Pancreas (tissue), 10 donors: ENCODE measurements around the gene RERE. TPM values are rescaled to one million over a fixed set of nuclear protein-coding genes. Genes with fewer than 3 reads are reported as not detected.
"Not testable (repeated sequence)": the region's sequence is repeated elsewhere in the genome, so short reads cannot be mapped to it uniquely, and the experiment has no call there.

Experiments used
- ATAC-seq, 4 donors: fragments of 200-7000 bp; cut with Tn5 transposase; one replicate each; pipeline versions ENCODE4 v1.8.0 to v1.9.1; 2020; ENCODE audit warnings: mild to moderate bottlenecking in 4 of 4, moderate library complexity in 4 of 4
- DNase-seq, 6 donors: peaks; one replicate each; pipeline ENCODE4 v3.0.0-alpha.2; 2020
- FAIRE-seq: peaks from 2 replicates; lab custom pipeline; 2012; peaks lifted over from hg19 to GRCh38; lab: Jason Lieb, UNC
- H3K27ac ChIP-seq, 4 donors: fragments of 200-600 bp; sonication (generic); 1 replicate in 3 of 4; 2 replicates in 1 of 4; pipeline versions ENCODE4 v1.5.0 to v1.8.0; 2020
- H3K27me3 ChIP-seq, 4 donors: fragments of 200-600 bp; one replicate each; pipeline ENCODE4 v1.8.0; 2021
- H3K36me3 ChIP-seq, 3 donors: fragments of 200-600 bp; sonication (generic) in 1 of 3; one replicate each; pipeline versions ENCODE4 v1.5.0 to v1.8.0; 2020 to 2021
- H3K4me1 ChIP-seq, 3 donors: fragments of 200-600 bp; one replicate each; pipeline ENCODE4 v1.8.0; 2021
- H3K4me3 ChIP-seq, 4 donors: fragments of 200-600 bp; sonication (generic) in 2 of 4; one replicate each; pipeline versions ENCODE4 v1.5.0 to v1.8.0; 2020 to 2021
- H3K9me3 ChIP-seq, 4 donors: fragments of 200-600 bp; one replicate each; pipeline ENCODE4 v1.8.0; 2021
- WGBS, 2 donors: extraction: QIAGEN DNeasy Blood & Tissue Kit; methylation state at CpG; one replicate each; pipeline ENCODE4 v1.1.7; 2013; 5-methylcytosine and 5-hydroxymethylcytosine counted together
- intact Hi-C, 3 donors: fragments of 100-400 bp; cut with DNase I; formaldehyde crosslinking; loops; one replicate each; pipeline versions ENCODE4 v1.11.1 to v1.14.2; 2022
- polyA plus RNA-seq, 2 donors: library from polyadenylated mRNA; stranded (reverse); fragments of 200-250 nt; gene quantifications; one replicate each; pipeline ENCODE4 v1.2.3, GENCODE V29; 2013
- total RNA-seq, 6 donors: library from RNA; stranded (reverse); fragmentation: NEBNext Ultra II Directional in 4 of 6; extraction: Animal tissue kit (Norgen Biotek cat#: 25700) in 4 of 6; gene quantifications; one replicate each; pipeline versions ENCODE4 v1.2.1 to v1.2.4, GENCODE V29; 2021 to 2023
- TF ChIP-seq, protein P1 (sequence below), 4 donors: fragments of 200-600 bp; sonication (generic) in 3 of 4; IDR thresholded peaks; one replicate each; pipeline versions ENCODE4 v1.5.0 to v1.8.0; 2021; ENCODE audit warnings: antibody characterized with exemption in 4 of 4
- donor health status: healthy with polysubstance abuse.
- donor health status: DM: no; HTN: no; CAD: no; lungs with moderate emphysema.
- donor health status: DM: no; HTN: no; CAD: no.
- donor health status: control.
- donor health status: control.
- donor health status: Bipolar disorder and iron deficiency.
- donor health status: DM: yes; HTN: yes; CAD: no.
- donor health status: DM: no; HTN: no; CAD: no.
- donor health status: DM: no; HTN: no; CAD: no.
- donor health status: DM: yes; HTN: yes; CAD: no.

Gene RERE
- total and polyA plus RNA-seq, 8 donors, result 27.0 to 76.7 (median 50.7) TPM

DNA sequence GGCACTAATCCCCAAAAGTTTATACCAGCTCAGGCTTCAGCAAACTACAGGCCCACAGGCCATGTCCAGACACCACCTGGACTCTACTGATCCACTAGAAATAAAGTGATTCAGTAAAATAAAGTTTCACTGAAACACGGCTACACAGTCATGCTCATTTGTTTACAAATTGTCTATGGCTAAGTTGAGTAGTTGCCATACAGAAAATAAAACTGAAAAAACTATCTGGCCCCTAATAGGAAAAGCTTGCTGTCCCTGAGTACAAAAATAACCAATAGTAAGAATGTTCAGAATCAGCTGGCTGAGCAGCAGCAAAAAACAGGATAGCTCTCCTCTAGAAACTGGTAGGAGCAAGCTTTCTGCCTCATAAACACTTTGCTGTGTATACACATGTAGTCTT lies 221.5 kb downstream of the RERE start:
- no peak for DNase-seq

DNA sequence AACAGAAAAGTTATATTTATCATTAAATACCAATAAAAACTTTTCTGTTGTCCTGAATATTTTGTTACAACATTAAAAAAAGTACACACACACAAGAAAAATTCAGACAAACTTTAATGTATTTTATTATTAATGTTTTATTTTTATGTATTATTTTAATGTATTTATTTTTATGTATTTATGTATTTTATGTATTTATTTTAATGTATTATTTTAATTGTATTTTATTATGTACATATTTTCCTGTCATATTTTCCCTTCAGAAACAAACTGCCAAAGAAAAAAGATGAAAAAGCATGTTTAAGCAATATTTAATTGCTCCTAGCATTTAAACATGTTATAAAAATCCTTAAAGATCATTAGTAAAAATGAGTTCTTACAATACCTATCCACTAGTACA lies 222.1 kb downstream of the RERE start:
- Histone ChIP-seq H3K4me3 (no peak overlapping the region), H3K4me1 (peaks cover 0 to 38% (median 17%) of the 10 kb centered on the region in 3 donors), H3K9me3 (no peaks in the 10 kb centered on the region), H3K27me3 (no peaks in the 10 kb centered on the region), H3K27ac (no peak overlapping the region), H3K36me3 (no peaks in the 10 kb centered on the region)
- TF ChIP-seq, protein P1, sequence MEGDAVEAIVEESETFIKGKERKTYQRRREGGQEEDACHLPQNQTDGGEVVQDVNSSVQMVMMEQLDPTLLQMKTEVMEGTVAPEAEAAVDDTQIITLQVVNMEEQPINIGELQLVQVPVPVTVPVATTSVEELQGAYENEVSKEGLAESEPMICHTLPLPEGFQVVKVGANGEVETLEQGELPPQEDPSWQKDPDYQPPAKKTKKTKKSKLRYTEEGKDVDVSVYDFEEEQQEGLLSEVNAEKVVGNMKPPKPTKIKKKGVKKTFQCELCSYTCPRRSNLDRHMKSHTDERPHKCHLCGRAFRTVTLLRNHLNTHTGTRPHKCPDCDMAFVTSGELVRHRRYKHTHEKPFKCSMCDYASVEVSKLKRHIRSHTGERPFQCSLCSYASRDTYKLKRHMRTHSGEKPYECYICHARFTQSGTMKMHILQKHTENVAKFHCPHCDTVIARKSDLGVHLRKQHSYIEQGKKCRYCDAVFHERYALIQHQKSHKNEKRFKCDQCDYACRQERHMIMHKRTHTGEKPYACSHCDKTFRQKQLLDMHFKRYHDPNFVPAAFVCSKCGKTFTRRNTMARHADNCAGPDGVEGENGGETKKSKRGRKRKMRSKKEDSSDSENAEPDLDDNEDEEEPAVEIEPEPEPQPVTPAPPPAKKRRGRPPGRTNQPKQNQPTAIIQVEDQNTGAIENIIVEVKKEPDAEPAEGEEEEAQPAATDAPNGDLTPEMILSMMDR (IDR thresholded peaks at IDR 0.05), result no peak
- FAIRE-seq (peak; percentile 81), DNase-seq (no peak), ATAC-seq (no peak)
- intact Hi-C loops, result no loop called here

More for the DNA sequence above, 221.5 kb downstream of the RERE start:
- WGBS, 2 donors, result 18 to 36% methylated on average over 1 of the region's 1 CpG
- TF ChIP-seq, protein P1 (IDR thresholded peaks at IDR 0.05), result no peak
- H3K4me3 ChIP-seq, result no peak overlapping the region
- H3K27ac ChIP-seq, result no peak overlapping the region
- H3K36me3 ChIP-seq, result no peaks in the 10 kb centered on the region
- peaks cover 0 to 35% (median 17%) of the 10 kb centered on the region in 3 donors for H3K4me1 ChIP-seq
- FAIRE-seq (no peak), ATAC-seq (no peak)
- no peaks in the 10 kb centered on the region for H3K9me3 ChIP-seq
- no peaks in the 10 kb centered on the region for H3K27me3 ChIP-seq
- intact Hi-C loops, result no loop called here

DNA sequence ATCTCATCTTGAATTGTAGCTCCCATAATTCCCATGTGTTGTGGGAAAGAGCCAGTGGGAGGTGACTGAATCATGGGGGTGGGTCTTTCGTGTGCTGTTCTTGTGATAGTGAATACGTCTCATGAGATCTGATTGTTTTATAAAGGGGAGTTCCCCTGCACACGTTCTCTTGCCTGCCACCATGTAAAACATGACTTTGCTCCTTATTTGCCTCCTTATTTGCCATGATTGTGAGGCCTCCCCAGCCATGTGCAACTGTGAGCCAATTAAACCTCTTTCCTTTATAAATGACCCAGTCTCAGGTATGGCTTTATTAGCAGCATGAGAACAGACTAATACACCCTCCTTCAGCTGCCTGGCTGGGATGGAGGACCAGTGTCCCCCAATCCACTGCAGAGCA lies 224.1 kb downstream of the RERE start:
- H3K4me3 ChIP-seq, intact Hi-C loops, H3K9me3 ChIP-seq, H3K27ac ChIP-seq, ATAC-seq, H3K36me3 ChIP-seq, H3K27me3 ChIP-seq, FAIRE-seq, DNase-seq: not testable (repeated sequence)
- H3K4me1 ChIP-seq, result peaks cover 0 to 29% (median 17%) of the 10 kb centered on the region in 3 donors
- 93 to 94% methylated on average over 3 of the region's 3 CpGs for WGBS, 2 donors

DNA sequence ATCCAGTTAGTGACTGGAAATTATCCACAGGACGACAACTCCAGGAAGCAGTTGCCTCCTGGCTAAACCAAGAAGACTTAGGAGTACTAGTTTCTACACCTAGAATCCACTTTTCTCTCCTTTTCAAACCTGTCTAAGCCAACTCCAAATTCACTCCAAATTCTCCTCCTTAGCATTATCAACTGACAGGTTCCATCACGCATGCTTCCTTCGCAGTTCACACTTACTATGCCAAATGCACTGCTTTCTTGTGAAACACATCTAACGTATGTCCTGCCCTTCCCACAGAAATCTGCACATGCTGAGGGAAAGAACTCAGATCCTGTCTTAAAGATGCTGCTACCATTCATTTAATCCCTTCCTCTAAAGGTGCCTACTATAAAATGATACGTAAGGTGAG lies 225.9 kb downstream of the RERE start:
- DNase-seq (no peak), FAIRE-seq (no peak), ATAC-seq (no peak)
- H3K36me3 ChIP-seq, result no peaks in the 10 kb centered on the region
- no peak overlapping the region for H3K27ac ChIP-seq
- no peaks in the 10 kb centered on the region for H3K9me3 ChIP-seq
- 94 to 97% methylated on average over 5 of the region's 5 CpGs for WGBS, 2 donors
- no peaks in the 10 kb centered on the region for H3K27me3 ChIP-seq
- H3K4me1 ChIP-seq, result peaks cover 0 to 19% (median 8%) of the 10 kb centered on the region in 3 donors
- intact Hi-C loops, result no loop called here
- H3K4me3 ChIP-seq, result no peak overlapping the region
- TF ChIP-seq, protein P1 (IDR thresholded peaks at IDR 0.05), result no peak

DNA sequence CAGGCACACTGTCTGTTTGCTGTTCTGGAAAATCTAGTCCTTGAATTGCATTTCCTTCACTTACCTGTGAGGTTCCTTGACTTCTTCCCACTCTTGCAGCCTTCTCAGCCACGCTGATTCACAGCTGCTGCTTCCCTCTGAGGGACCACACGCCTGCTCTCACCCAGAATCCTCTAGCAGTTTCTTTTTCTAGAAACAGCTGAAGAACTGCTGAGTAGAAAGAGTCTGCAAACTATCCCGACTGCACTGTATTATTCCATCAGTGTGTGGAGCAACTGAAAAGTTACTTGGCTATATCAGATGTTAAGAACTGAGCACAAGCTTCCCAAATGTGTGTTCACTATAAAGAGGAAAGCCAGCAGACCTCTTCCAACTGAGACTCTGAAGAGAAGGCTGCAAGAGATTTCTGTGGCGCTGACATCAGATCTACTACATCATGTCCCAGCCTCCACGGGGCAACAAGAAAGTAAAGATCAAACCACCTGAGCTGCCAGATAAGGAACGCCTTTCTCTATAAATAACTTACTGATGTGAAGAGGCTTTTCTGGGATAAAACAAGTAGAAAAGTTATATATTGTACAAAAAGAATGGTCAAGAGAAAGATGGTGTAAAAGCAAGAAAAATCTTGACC lies 226.6 kb downstream of the RERE start:
- peaks cover 0 to 14% (median 5%) of the 10 kb centered on the region in 3 donors for H3K4me1 ChIP-seq
- H3K9me3 ChIP-seq, result no peaks in the 10 kb centered on the region
- DNase-seq (no peak), FAIRE-seq (no peak), ATAC-seq (peak in 3 of 4 donors; percentile 36 to 76 (median 57))
- WGBS, 2 donors, result 47 to 52% methylated on average over 6 of the region's 6 CpGs
- no peak overlapping the region for H3K27ac ChIP-seq
- intact Hi-C loops, result no loop called here
- H3K27me3 ChIP-seq, result no peaks in the 10 kb centered on the region
- TF ChIP-seq, protein P1 (IDR thresholded peaks at IDR 0.05), result no peak
- H3K36me3 ChIP-seq, result no peaks in the 10 kb centered on the region
- H3K4me3 ChIP-seq, result no peak overlapping the region
